HEK293T (cell line): ENCODE data around the gene NCOA4.
"Not testable (repeated sequence)": the region's sequence is repeated elsewhere in the genome, so short reads cannot be mapped to it uniquely, and the experiment has no call there.

Source experiments
- CTCF ChIA-PET: fragments of 350-600 bp; formaldehyde crosslinking; extraction: SDS; loops from one replicate; lab custom pipeline; 2021; ENCODE audit warnings: antibody characterized with exemption, inconsistent platforms; lab: Yijun Ruan, JAX
- POLR2A ChIA-PET: fragments of 350-600 bp; formaldehyde crosslinking; extraction: SDS; loops from one replicate; lab custom pipeline; 2020; ENCODE audit warnings: antibody characterized with exemption, inconsistent platforms; lab: Yijun Ruan, JAX
- DNase-seq: peaks from one replicate; pipeline ENCODE4 v3.0.0; 2012; ENCODE audit warnings: mixed read lengths; ENCODE audit errors: extremely low spot score
- ARNT ChIP-seq: fragments of 450-650 bp; IDR thresholded peaks from 2 replicates; pipeline ENCODE4 v1.6.1; 2017; ENCODE audit warnings: mild to moderate bottlenecking
- BHLHE40 ChIP-seq: fragments of 450-650 bp; IDR thresholded peaks from 2 replicates; pipeline ENCODE4 v1.6.1; 2016; ENCODE audit warnings: mild to moderate bottlenecking, moderate library complexity, borderline replicate concordance
- CTBP1 ChIP-seq: fragments of 450-650 bp; IDR thresholded peaks from 2 replicates; pipeline ENCODE4 v1.6.1; 2016; ENCODE audit warnings: borderline replicate concordance
- ELF4 ChIP-seq: fragments of 450-650 bp; IDR thresholded peaks from 2 replicates; pipeline ENCODE4 v1.6.1; 2017; ENCODE audit warnings: antibody characterized with exemption
- FOXA1 ChIP-seq: fragments of 450-650 bp; IDR thresholded peaks from 2 replicates; pipeline ENCODE4 v1.6.1; 2016; ENCODE audit warnings: mild to moderate bottlenecking
- FOXK2 ChIP-seq: fragments of 450-650 bp; IDR thresholded peaks from 2 replicates; pipeline ENCODE4 v1.6.1; 2016; ENCODE audit warnings: mild to moderate bottlenecking
- FOXM1 ChIP-seq: fragments of 450-650 bp; IDR thresholded peaks from 2 replicates; pipeline ENCODE4 v1.6.1; 2017; ENCODE audit warnings: mild to moderate bottlenecking, borderline replicate concordance
- HDGF ChIP-seq: fragments of 450-650 bp; IDR thresholded peaks from 2 replicates; pipeline ENCODE4 v1.6.1; 2017; ENCODE audit warnings: antibody characterized with exemption, borderline replicate concordance
- L3MBTL2 ChIP-seq: fragments of 450-650 bp; conservative IDR thresholded peaks from 2 replicates; pipeline ENCODE4 v1.6.1; 2016; ENCODE audit warnings: mild to moderate bottlenecking
- LEF1 ChIP-seq: fragments of 450-650 bp; IDR thresholded peaks from 2 replicates; pipeline ENCODE4 v1.6.1; 2017; ENCODE audit warnings: mild to moderate bottlenecking, borderline replicate concordance
- NFRKB ChIP-seq: fragments of 450-650 bp; IDR thresholded peaks from 2 replicates; pipeline ENCODE4 v1.6.1; 2016; ENCODE audit warnings: mild to moderate bottlenecking, moderate library complexity
- PKNOX1 ChIP-seq: fragments of 450-650 bp; IDR thresholded peaks from 2 replicates; pipeline ENCODE4 v1.6.1; 2016
- SP1 ChIP-seq: fragments of 450-650 bp; IDR thresholded peaks from 2 replicates; pipeline ENCODE4 v1.6.1; 2017
- SUZ12 ChIP-seq: fragments of 450-650 bp; IDR thresholded peaks from 2 replicates; pipeline ENCODE4 v1.6.1; 2016; ENCODE audit warnings: mild to moderate bottlenecking
- TARDBP ChIP-seq: fragments of 450-650 bp; IDR thresholded peaks from 2 replicates; pipeline ENCODE4 v1.6.1; 2016
- ZNF384 ChIP-seq: fragments of 450-650 bp; IDR thresholded peaks from 2 replicates; pipeline ENCODE4 v1.6.1; 2016

Gene NCOA4

DNA sequence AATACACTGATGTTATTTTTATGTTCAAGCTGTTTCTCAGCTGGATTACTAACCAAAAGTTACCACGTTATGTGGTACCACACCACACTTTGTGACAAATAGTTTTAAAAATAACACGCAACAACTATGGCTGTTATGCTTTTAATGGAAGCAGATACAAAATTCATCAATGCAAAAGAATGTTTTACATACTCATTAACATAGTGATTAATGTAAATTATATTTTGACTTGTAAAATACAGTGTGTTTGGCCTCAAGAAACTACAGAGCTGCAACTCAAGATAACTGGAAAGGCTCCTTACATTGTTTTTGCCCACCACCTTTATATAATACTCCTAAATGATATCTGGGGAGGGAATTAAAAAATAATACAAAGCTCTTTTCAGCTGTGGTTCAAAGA is 25.5 kb downstream of the NCOA4 start:
- CTCF ChIA-PET, result no interaction called here
- DNase-seq, result no peak
- POLR2A ChIA-PET, result no interaction called here
- TF ChIP-seq CTBP1 (no peak), PKNOX1 (no peak), FOXK2 (no peak), LEF1 (no peak), HDGF (no peak)

GRCh38 chr10:46002916-46003693 is 27.3 kb downstream of the NCOA4 start:
- CTCF ChIA-PET, result no interaction called here
- POLR2A ChIA-PET, result no interaction called here
- no peak for DNase-seq
- TF ChIP-seq FOXA1, result no peak
- no peak for TF ChIP-seq LEF1
- no peak for TF ChIP-seq PKNOX1
- TF ChIP-seq HDGF, result no peak
- no peak for TF ChIP-seq ELF4
- TF ChIP-seq FOXK2, result no peak
- no peak for TF ChIP-seq SUZ12

DNA sequence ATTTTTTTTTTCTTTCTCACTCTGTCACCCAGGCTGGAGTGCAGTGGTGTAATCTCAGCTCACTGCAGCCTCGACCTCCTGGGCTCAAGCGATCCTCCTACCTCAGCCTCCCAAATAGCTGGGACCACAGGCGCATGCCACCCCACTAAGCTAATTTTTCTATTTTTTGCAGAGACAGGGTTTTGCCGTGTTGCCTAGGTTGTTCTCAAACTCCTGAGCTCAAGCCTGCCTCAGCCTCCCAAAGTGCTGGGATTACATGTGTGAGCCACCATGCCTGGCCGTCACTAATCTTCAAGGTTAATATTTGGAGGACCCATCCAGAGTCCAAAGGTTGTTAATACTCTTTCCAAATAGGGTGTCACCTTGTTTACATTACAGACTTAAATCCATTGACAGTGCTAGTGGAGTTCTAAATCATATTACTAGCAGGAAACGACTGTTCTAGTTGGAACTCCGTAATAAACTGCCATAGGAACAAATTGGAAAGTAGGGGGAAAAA is 28.2 kb downstream of the NCOA4 start:
- POLR2A ChIA-PET, CTCF ChIA-PET, DNase-seq: not testable (repeated sequence)

DNA sequence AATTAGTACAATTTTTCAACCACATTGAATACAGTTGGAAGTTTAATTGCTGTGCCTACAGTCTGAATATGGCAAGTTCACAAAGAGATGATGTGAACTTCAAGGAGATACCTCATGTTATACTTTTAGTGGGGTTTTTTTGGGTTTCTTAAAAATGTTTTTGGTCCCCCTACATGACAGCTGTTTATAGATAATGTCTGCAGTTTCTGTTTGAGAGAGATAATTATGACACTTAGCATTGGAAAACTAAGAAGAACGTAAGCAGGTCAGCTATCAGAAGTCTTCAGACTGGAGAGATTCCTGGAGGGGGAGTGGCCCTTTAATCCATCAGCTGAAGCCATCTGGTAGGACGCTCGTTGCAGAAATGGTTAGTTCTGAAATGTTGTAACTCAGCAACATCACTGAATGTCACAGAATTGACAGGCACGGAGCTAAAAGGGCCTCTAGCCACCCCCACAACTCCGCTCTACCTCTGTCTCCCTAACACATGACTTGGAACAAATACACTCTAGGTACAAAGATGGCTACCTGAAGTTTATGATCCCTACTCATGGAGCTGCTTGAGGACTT is 29.2 kb downstream of the NCOA4 start:
- TF ChIP-seq L3MBTL2 (no peak), BHLHE40 (no peak), CTBP1 (no peak), TARDBP (no peak), FOXM1 (no peak), ZNF384 (no peak), SP1 (no peak)
- ChIA-PET CTCF (no interaction called here), POLR2A (interaction anchor here (1.2 kb wide), 1 partner anchor 8 kb away, joined by 3 read pairs; no protein-coding TSS in a partner anchor)
- no peak for DNase-seq

GRCh38 chr10:46000538-46000937 is 29.9 kb downstream of the NCOA4 start:
- DNase-seq, result no peak

DNA sequence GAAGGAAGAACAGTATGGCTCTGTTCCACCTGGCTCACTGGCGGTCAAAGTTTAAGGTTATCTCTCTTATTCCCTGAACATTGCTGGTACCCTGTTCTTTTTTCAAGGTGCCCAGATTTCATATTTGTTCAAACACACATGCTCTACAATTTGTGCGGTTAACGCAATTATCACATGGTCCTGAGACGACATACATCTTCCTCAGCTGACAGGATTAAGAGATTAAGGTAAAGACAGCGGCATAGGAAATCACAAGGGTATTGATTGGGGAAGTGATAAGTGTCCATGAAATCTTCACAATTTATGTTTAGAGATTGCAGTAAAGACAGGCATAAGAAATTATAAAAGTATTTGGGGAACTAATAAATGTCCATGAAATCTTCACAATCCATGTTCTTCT is 30.5 kb downstream of the NCOA4 start:
- POLR2A ChIA-PET, CTCF ChIA-PET, DNase-seq: not testable (repeated sequence)

More at GRCh38 chr10:46000538-46000937, 29.9 kb downstream of the NCOA4 start:
- ChIA-PET POLR2A (interaction anchor here (1.2 kb wide), 1 partner anchor 9 kb away, joined by 3 read pairs; no protein-coding TSS in a partner anchor), CTCF (no interaction called here)
- TF ChIP-seq NFRKB, result no peak
- TF ChIP-seq SP1, result no peak
- no peak for TF ChIP-seq PKNOX1
- no peak for TF ChIP-seq TARDBP
- TF ChIP-seq FOXM1, result no peak
- no peak for TF ChIP-seq HDGF
- no peak for TF ChIP-seq SUZ12
- TF ChIP-seq ELF4, result no peak
- TF ChIP-seq BHLHE40, result no peak
- TF ChIP-seq FOXK2, result no peak
- no peak for TF ChIP-seq CTBP1
- no peak for TF ChIP-seq L3MBTL2
- TF ChIP-seq ARNT, result no peak
- TF ChIP-seq ZNF384, result no peak
- no peak for TF ChIP-seq FOXA1
- no peak for TF ChIP-seq LEF1

GRCh38 chr10:45997994-45998763 is 32.2 kb downstream of the NCOA4 start:
- POLR2A ChIA-PET, result no interaction called here
- CTCF ChIA-PET, result no interaction called here

More at GRCh38 chr10:45997994-45998763, 32.2 kb downstream of the NCOA4 start:
- TF ChIP-seq FOXA1, result no peak
- no peak for TF ChIP-seq SP1
- TF ChIP-seq PKNOX1, result no peak
- TF ChIP-seq ELF4, result no peak
- TF ChIP-seq ZNF384, result no peak
- TF ChIP-seq HDGF, result no peak
- no peak for TF ChIP-seq BHLHE40
- no peak for TF ChIP-seq LEF1
- TF ChIP-seq ARNT, result no peak
- no peak for TF ChIP-seq FOXK2
- TF ChIP-seq L3MBTL2, result no peak
- no peak for TF ChIP-seq CTBP1
- no peak for TF ChIP-seq NFRKB
- no peak for DNase-seq
